GM18505 (cell line): ENCODE results near the gene TCERG1L.
"Not testable (repeated sequence)": the region's sequence is repeated elsewhere in the genome, so short reads cannot be mapped to it uniquely, and the experiment has no call there.

Experiments used
- ATAC-seq: cut with Tn5 transposase; IDR thresholded peaks from one replicate; pipeline ENCODE4 v1.9.1; 2021; ENCODE audit not compliant: unreplicated experiment
- POLR2A ChIP-seq: IDR thresholded peaks from 4 replicates; pipeline ENCODE4 v1.6.1; 2011; ENCODE audit warnings: borderline replicate concordance; ENCODE audit not compliant: insufficient read depth, insufficient read length; ENCODE audit errors: extremely low read depth

Gene TCERG1L

GRCh38 chr10:131243076-131243475 lies 68.4 kb downstream of the TCERG1L start:
- TF ChIP-seq POLR2A: no peak
- ATAC-seq: no peak

- no peak for TF ChIP-seq POLR2A
Observed at GRCh38 chr10:131242007-131242406, 69.5 kb downstream of the TCERG1L start.

DNA sequence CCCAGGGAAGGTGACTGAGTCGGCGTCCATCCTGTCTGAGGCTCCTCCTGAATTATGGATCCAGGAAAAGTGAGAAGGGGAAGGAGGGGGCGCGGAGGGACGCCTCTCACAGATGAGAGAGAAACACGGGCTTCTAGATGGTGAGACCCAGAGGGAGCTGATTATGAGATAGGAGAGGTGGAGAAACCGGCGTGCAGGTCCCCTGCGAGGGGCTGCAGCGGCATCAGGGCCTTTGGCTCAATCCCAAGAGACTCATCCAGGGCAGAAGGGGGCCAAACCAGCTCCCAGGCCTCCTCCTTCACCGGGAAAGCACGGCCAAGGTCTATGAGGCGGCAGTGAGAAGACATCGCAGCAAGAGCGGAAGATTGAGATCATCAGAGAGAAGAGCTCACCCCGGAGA lies 70.8 kb downstream of the TCERG1L start:
- ATAC-seq: no peak
- no peak for TF ChIP-seq POLR2A

More at GRCh38 chr10:131242007-131242406, 69.5 kb downstream of the TCERG1L start:
- no peak for ATAC-seq

- TF ChIP-seq POLR2A: no peak
Observed at GRCh38 chr10:131239926-131240325, 71.6 kb downstream of the TCERG1L start.

DNA sequence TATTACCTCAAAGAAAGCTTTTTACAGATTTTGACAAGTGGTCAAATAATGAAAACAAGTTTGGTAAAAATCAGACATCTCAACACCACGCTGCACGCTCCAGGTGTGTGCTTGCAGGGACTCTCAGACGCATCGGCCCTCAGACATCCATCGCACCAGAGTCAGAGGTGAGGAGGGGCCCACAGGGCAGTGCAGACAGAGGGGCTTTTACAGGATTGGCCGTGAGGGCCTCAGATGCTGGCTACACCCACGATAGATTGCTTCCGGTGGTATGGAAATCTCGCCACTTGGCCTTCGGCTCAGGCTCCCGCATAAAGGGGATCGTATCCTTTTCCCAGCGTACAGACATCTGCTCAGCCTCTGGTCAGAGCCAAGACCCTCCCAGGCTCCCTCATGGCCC lies 72.1 kb downstream of the TCERG1L start:
- TF ChIP-seq POLR2A: no peak

More at GRCh38 chr10:131239926-131240325, 71.6 kb downstream of the TCERG1L start:
- no peak for ATAC-seq

GRCh38 chr10:131238669-131239280 lies 72.7 kb downstream of the TCERG1L start:
- ATAC-seq: no peak

More for the DNA sequence above, 72.1 kb downstream of the TCERG1L start:
- no peak for ATAC-seq

DNA sequence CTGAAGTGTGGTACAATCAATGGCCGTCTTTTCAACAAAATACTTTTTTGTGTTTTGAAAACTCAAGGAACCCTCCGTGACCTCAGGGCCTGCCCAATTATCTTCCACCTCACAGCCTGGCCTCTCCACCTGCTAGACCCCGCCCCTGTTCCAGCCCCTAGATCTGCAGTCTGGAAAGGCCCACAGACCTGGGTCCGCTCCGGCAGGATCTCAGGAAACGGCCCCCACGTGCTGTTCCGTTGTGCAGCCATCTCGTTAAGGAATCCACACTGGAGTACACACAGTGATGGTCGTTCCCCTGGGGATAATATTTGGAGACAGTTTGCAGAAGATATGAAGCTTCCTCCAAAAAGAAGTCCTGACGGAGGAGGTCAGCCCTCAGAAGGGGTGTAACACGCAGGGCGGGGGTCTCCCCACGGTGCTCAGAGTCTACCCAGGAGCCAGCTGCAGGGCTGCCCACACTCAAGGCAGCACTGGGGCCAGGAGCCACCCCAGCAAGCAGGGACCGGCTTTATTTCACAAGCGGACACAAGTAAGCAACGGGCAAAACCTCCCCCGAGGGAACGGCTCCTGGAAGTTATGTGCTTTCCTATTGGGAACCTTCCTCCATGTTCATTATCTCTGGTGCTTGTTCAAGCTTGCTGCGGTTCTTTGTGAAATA lies 73.4 kb downstream of the TCERG1L start:
- no peak for ATAC-seq
- TF ChIP-seq POLR2A: no peak

More at GRCh38 chr10:131238669-131239280, 72.7 kb downstream of the TCERG1L start:
- no peak for TF ChIP-seq POLR2A

- not testable (repeated sequence) for ATAC-seq
Observed at GRCh38 chr10:131234606-131235005, 76.9 kb downstream of the TCERG1L start.

- TF ChIP-seq POLR2A: no peak
- no peak for ATAC-seq
Observed at GRCh38 chr10:131233611-131234258, 77.8 kb downstream of the TCERG1L start.

- no peak for TF ChIP-seq POLR2A
- ATAC-seq: no peak
Observed at GRCh38 chr10:131231965-131232541, 79.5 kb downstream of the TCERG1L start.

- TF ChIP-seq POLR2A: no peak
- no peak for ATAC-seq
Observed at GRCh38 chr10:131231323-131231964, 80.1 kb downstream of the TCERG1L start.

DNA sequence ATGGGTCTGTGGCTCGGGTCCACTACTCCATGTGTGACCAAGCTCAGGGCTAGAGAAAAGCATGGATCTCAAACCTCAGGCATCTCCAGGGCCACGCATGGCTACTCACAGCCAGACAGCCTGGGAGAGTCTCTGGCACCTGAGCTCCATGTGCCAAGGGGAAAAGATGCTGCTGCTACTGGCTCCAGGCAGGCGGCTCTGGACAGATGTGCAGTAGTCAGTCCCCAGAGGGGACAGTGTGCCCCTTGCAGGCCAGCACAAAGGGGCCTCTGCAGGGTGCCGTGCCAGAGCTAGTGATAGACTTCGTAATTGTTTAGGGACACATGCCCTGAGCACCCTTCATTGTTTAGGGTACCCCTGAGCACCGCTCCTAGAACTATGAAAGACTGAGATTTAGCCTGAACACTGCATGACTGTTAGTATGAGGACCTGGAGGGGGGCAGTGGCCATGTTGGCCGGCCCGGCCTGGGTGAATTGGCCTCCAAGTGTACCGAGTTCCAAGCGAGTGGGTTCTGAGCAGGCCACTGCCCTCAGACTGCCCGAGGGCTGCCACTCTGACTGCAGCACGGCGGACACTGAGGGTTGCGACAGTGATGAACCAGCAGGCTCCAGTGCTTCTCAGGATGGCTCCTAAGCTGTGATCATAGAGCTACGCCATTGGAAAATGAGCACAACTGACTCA lies 80.7 kb downstream of the TCERG1L start:
- TF ChIP-seq POLR2A: no peak
- no peak for ATAC-seq

DNA sequence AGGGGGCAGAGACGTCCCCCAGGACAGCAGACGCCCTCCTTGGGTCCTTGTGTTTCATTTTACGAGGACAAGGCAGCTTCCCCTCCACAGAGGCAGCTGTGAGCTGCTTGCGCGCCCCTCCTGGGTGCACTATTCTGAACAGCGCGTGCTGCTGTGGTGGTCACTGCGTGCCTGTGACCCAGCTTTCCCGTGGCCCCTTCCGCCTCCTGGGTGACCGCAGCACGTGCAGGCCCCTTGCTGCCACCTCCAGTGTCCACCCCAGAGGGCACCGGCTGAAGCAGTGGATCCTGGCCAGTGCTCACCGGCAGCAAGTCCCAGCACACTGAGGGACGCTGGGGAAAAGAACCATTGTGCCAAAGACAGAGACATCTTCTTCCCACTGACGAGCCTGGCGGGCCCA lies 81.4 kb downstream of the TCERG1L start:
- no peak for TF ChIP-seq POLR2A
- ATAC-seq: no peak
